ENCODE data around the gene LRMDA. TPM values are rescaled to one million over a fixed set of nuclear protein-coding genes. Genes with fewer than 3 reads are reported as not detected.
A peak's percentile ranks its signal among the peaks of the same experiment; 100 is the strongest.

The LRMDA gene
- total and polyA plus RNA-seq, 2 of the 13 experiments (the other 11 are each of a cell fraction or from before 2014, with no cell fraction given), result 13.4 to 22.0 TPM

DNA sequence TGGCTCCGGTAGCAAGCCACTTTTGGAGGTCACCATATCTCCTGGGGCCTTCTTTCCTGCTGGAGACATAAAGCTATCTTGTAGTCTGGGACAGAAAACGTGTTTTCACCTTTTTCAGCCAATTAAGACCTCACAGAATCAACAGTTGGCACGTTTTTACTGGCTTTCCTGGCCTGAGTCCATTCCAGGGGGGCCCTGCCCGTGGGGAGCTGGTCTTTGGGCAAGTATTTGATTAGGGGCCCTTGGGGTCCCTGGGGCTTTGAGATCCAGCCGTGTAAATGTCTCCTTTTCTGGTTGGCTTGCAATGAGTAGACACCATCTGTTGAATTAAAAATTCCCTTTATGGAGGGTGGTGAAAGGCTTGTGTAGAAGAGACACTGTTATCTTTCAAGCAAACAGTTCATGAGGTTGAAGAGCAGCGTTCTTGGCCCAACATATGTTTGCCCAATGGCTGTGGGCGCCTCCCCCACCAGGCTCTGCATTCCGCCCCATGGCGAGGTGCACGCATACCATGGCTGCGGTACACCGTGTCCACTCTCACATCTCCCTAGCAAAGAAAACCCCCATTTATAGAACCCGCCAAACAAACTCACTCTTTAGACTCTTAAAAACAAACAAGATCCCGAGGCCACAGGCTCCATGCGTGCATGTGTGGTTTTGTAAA, 593.2 kb downstream of the LRMDA start (continued):
- TF ChIP-seq, protein P1, sequence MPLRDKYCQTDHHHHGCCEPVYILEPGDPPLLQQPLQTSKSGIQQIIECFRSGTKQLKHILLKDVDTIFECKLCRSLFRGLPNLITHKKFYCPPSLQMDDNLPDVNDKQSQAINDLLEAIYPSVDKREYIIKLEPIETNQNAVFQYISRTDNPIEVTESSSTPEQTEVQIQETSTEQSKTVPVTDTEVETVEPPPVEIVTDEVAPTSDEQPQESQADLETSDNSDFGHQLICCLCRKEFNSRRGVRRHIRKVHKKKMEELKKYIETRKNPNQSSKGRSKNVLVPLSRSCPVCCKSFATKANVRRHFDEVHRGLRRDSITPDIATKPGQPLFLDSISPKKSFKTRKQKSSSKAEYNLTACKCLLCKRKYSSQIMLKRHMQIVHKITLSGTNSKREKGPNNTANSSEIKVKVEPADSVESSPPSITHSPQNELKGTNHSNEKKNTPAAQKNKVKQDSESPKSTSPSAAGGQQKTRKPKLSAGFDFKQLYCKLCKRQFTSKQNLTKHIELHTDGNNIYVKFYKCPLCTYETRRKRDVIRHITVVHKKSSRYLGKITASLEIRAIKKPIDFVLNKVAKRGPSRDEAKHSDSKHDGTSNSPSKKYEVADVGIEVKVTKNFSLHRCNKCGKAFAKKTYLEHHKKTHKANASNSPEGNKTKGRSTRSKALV (CRISPR knock-in tag; IDR thresholded peaks at IDR 0.05), result 0 out of 2 replicates have a peak, but pooled peaks have one; percentile 38
- TF ChIP-seq, protein P2, sequence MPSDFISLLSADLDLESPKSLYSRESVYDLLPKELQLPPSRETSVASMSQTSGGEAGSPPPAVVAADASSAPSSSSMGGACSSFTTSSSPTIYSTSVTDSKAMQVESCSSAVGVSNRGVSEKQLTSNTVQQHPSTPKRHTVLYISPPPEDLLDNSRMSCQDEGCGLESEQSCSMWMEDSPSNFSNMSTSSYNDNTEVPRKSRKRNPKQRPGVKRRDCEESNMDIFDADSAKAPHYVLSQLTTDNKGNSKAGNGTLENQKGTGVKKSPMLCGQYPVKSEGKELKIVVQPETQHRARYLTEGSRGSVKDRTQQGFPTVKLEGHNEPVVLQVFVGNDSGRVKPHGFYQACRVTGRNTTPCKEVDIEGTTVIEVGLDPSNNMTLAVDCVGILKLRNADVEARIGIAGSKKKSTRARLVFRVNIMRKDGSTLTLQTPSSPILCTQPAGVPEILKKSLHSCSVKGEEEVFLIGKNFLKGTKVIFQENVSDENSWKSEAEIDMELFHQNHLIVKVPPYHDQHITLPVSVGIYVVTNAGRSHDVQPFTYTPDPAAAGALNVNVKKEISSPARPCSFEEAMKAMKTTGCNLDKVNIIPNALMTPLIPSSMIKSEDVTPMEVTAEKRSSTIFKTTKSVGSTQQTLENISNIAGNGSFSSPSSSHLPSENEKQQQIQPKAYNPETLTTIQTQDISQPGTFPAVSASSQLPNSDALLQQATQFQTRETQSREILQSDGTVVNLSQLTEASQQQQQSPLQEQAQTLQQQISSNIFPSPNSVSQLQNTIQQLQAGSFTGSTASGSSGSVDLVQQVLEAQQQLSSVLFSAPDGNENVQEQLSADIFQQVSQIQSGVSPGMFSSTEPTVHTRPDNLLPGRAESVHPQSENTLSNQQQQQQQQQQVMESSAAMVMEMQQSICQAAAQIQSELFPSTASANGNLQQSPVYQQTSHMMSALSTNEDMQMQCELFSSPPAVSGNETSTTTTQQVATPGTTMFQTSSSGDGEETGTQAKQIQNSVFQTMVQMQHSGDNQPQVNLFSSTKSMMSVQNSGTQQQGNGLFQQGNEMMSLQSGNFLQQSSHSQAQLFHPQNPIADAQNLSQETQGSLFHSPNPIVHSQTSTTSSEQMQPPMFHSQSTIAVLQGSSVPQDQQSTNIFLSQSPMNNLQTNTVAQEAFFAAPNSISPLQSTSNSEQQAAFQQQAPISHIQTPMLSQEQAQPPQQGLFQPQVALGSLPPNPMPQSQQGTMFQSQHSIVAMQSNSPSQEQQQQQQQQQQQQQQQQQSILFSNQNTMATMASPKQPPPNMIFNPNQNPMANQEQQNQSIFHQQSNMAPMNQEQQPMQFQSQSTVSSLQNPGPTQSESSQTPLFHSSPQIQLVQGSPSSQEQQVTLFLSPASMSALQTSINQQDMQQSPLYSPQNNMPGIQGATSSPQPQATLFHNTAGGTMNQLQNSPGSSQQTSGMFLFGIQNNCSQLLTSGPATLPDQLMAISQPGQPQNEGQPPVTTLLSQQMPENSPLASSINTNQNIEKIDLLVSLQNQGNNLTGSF (CRISPR knock-in tag; IDR thresholded peaks at IDR 0.05), result no peak
- TF ChIP-seq, protein P3, sequence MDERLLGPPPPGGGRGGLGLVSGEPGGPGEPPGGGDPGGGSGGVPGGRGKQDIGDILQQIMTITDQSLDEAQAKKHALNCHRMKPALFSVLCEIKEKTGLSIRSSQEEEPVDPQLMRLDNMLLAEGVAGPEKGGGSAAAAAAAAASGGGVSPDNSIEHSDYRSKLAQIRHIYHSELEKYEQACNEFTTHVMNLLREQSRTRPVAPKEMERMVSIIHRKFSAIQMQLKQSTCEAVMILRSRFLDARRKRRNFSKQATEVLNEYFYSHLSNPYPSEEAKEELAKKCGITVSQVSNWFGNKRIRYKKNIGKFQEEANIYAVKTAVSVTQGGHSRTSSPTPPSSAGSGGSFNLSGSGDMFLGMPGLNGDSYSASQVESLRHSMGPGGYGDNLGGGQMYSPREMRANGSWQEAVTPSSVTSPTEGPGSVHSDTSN (CRISPR knock-in tag; IDR thresholded peaks at IDR 0.05), result no peak
- TF ChIP-seq ZNF773 (CRISPR knock-in tag; IDR thresholded peaks at IDR 0.05; ENCODE audit: borderline replicate concordance), result no peak
- TF ChIP-seq MTA3 (CRISPR knock-in tag; IDR thresholded peaks at IDR 0.05), result no peak
- TF ChIP-seq MATR3 (CRISPR knock-in tag; IDR thresholded peaks at IDR 0.05), result no peak
- TF ChIP-seq, protein P4, sequence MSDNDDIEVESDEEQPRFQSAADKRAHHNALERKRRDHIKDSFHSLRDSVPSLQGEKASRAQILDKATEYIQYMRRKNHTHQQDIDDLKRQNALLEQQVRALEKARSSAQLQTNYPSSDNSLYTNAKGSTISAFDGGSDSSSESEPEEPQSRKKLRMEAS (IDR thresholded peaks at IDR 0.05), result peak; percentile 95
- TF ChIP-seq, protein P5, sequence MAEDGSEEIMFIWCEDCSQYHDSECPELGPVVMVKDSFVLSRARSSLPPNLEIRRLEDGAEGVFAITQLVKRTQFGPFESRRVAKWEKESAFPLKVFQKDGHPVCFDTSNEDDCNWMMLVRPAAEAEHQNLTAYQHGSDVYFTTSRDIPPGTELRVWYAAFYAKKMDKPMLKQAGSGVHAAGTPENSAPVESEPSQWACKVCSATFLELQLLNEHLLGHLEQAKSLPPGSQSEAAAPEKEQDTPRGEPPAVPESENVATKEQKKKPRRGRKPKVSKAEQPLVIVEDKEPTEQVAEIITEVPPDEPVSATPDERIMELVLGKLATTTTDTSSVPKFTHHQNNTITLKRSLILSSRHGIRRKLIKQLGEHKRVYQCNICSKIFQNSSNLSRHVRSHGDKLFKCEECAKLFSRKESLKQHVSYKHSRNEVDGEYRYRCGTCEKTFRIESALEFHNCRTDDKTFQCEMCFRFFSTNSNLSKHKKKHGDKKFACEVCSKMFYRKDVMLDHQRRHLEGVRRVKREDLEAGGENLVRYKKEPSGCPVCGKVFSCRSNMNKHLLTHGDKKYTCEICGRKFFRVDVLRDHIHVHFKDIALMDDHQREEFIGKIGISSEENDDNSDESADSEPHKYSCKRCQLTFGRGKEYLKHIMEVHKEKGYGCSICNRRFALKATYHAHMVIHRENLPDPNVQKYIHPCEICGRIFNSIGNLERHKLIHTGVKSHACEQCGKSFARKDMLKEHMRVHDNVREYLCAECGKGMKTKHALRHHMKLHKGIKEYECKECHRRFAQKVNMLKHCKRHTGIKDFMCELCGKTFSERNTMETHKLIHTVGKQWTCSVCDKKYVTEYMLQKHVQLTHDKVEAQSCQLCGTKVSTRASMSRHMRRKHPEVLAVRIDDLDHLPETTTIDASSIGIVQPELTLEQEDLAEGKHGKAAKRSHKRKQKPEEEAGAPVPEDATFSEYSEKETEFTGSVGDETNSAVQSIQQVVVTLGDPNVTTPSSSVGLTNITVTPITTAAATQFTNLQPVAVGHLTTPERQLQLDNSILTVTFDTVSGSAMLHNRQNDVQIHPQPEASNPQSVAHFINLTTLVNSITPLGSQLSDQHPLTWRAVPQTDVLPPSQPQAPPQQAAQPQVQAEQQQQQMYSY (CRISPR knock-in tag; IDR thresholded peaks at IDR 0.05), result 0 out of 2 replicates have a peak, but pooled peaks have one; percentile 23
- no peak for TF ChIP-seq ZNF75D (CRISPR knock-in tag; IDR thresholded peaks at IDR 0.05; ENCODE audit: borderline replicate concordance)
- no peak for TF ChIP-seq ZBTB21 (CRISPR knock-in tag; IDR thresholded peaks at IDR 0.05)
- no peak for TF ChIP-seq EED (CRISPR knock-in tag; IDR thresholded peaks at IDR 0.05)
- TF ChIP-seq, protein P6, sequence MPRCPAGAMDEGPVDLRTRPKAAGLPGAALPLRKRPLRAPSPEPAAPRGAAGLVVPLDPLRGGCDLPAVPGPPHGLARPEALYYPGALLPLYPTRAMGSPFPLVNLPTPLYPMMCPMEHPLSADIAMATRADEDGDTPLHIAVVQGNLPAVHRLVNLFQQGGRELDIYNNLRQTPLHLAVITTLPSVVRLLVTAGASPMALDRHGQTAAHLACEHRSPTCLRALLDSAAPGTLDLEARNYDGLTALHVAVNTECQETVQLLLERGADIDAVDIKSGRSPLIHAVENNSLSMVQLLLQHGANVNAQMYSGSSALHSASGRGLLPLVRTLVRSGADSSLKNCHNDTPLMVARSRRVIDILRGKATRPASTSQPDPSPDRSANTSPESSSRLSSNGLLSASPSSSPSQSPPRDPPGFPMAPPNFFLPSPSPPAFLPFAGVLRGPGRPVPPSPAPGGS (CRISPR knock-in tag; IDR thresholded peaks at IDR 0.05), result peak; percentile 77; the same call in 1 of the 2 replicates
- no peak for TF ChIP-seq ESRRA (CRISPR knock-in tag; IDR thresholded peaks at IDR 0.05; ENCODE audit: low read depth)

Data from HepG2 (cell line).